ENCODE results near the gene LRRC25.
"Not testable (repeated sequence)": the region's sequence is repeated elsewhere in the genome, so short reads cannot be mapped to it uniquely, and the experiment has no call there.

LRRC25 gene

DNA sequence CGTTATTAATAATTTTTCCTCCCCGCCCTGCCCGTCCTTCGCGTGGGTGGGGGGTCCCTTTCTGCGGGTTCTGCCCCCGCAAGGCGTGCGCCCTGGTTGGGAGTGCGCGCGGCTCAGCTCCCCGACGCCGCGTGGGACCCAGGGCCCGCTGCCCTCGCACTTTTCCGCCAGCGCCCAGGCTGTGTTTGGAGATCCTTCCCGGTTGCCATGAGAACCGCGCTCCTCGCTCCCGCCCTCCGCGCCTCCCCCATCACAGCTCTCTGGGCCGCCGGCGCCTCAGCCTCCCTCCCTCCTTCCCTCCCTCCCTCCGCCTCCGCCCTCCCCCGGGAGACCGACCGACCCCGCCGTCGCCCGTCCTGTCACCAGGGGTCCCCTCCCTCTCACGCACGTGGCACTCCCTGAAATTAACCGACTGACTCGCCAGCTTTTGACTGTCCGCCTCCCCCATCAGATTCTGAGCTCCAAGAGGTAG is 19.4 kb upstream of the LRRC25 start:
- peak; percentile 66 to 95 (median 88) for DNase-seq
- intact Hi-C loops (cut with DNase I) = loop anchor here (10.0 kb wide), 2 partner anchors 72 to 212 kb away; partner anchors contain the start of genes PGPEP1 and RAB3A

- intact Hi-C loops (cut with DNase I) = loop anchor here (10.0 kb wide), 2 partner anchors 71 to 211 kb away; partner anchors contain the start of genes PGPEP1 and RAB3A
Measured at GRCh38 chr19:18415178-18415867, 17.9 kb upstream of the LRRC25 start.

DNA sequence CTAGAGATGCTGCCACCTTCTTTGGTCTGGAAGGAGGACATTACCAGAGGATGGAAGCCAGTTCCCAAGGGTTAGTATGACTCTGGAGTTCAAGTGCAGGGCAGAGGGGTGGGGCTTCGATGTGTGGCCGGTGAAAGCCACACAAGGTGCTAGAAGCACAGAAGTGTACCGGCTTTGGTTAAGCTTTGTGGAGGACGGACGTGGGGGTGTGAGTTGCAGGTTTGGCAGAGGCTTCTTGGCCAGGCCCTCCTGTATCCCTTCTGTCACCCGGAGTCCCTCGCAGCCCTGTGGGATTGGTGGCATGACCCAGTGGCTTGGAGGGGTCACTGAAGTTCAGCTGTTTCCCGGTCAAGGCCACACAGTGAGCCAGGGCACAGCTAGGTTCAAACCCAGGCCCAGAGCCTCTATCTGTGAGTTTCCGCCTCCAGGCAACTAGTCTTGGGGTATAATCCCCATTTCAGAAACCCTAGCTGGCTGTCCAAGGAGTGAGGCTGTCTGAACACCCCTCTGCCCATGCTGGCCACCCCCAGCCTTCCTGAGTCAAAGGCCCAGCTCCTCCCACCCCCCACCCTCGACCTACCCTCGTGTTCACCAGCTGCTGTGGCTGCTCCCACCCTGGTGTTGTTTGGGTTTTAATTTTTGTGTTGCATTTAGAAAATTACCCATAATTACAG is 17.2 kb upstream of the LRRC25 start:
- intact Hi-C loops (cut with DNase I) = loop anchor here (10.0 kb wide), 2 partner anchors 70 to 210 kb away; partner anchors contain the start of genes PGPEP1 and RAB3A
- peak in 1 of 42 donors; percentile 34 for DNase-seq

More at GRCh38 chr19:18415178-18415867, 17.9 kb upstream of the LRRC25 start:
- peak in 5 of 42 donors; percentile 18 to 57 (median 38) for DNase-seq

DNA sequence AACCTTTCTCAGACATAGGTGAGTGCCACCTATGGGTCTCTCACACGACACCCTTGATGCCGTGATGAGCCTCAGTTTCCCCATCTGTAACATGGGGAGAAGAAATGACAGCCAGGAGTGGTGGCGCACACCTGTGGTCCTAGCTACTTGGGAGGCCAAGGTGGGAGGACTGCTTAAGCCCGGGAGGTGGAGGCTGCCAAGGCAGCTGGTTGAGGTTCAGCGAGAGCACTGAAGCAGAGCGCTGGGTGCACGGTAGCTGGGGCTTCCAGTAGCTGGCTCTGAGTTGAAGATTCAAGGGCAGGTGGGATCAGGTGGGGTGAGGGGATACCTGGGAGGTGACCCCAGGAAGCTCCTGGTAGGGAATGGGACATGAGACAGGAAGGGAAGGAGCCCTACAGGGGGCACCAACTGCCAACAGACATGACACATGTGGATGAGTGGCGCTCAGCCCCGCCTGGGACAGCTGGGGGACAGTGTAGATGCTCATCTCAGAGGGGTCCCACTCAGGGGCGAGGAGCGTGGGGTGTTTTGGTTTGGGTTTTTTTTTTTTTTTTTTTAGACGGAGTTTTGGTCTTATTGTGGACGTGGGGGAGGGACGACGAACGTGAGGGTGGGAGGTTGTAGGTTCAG is 15.3 kb upstream of the LRRC25 start:
- DNase-seq = no peak
- intact Hi-C loops (cut with DNase I) = loop anchor here (10.0 kb wide), 2 partner anchors 68 to 208 kb away; partner anchors contain the start of genes PGPEP1 and RAB3A

GRCh38 chr19:18408053-18408476 is 10.6 kb upstream of the LRRC25 start:
- DNase-seq = no peak
- intact Hi-C loops (cut with DNase I) = no loop called here

GRCh38 chr19:18406749-18407148 is 9.3 kb upstream of the LRRC25 start:
- intact Hi-C loops (cut with DNase I) = no loop called here
- no peak for DNase-seq

GRCh38 chr19:18405754-18406153 is 8.3 kb upstream of the LRRC25 start:
- intact Hi-C loops (cut with DNase I); DNase-seq: not testable (repeated sequence)

GRCh38 chr19:18402455-18403248 is 5.2 kb upstream of the LRRC25 start:
- DNase-seq; intact Hi-C loops (cut with DNase I): not testable (repeated sequence)

DNA sequence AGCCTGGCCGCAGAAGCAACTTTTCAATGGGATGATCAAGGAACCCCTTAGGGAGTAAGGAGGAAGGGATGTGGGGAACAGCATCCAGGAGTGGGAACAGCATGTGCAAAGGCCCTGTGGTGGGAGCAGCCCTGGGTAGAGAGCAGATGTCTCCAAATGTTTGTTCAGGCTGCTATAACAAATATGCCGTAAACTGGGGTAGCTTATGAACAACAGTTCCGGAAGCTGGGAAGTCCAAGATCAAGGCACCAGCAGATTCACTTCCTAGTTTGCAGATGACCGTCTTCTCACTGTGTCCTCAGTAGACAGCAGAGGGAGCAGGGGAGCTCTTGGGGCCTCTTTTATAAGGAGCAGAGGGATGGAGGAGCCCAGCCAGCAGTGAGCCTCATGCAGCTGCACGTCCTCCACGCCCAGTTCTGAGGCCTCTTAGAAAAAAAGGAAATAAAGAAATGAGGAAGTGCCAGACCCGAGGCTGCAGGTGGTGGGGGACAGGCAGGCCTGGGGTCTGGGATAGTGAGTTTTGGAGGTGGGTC is 4.2 kb upstream of the LRRC25 start:
- DNase-seq = peak in 13 of 42 donors; percentile 25 to 67 (median 44)
- intact Hi-C loops (cut with DNase I) = no loop called here

GRCh38 chr19:18399008-18399407 is 1.6 kb upstream of the LRRC25 start:
- intact Hi-C loops (cut with DNase I) = no loop called here
- DNase-seq = no peak

DNA sequence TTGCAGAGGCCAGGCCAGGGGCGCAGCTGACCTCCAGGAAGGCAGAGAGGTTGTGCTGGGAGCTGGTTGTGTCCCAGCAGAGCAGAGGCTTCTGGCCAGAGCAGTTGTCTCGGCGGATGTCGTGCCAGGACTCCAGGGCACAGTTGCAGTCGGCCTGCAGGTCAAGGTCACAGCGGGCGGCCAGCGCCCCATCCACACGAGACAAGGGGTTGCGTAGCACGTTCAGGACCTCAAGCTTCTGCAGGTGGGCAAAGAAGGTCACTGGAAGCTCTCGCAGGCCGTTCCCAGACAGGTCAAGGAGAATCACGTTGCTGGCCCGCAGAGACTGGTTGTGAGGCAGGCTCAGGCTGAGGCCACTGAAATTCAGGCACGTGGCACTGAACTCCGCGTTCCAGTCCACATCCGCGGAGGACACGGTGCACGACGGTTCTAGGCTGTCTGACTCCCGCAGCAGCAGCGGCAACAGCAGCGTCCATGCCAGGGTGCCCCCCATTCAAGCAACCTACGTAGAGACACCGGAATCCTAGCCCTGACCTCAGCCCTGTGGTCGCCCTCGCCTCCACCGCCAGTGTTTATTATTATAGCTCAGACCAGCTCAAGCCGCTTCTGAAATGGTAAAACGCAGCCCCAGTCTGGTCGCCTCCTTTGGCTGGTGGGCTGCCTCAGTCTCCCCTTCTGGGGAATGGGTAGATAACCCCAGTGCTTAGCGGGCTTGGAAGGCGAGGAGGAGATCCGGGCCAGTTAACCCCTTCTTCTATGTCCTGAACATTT is 766 bp downstream of the LRRC25 start:
- intact Hi-C loops (cut with DNase I) = no loop called here
- DNase-seq = no peak

DNA sequence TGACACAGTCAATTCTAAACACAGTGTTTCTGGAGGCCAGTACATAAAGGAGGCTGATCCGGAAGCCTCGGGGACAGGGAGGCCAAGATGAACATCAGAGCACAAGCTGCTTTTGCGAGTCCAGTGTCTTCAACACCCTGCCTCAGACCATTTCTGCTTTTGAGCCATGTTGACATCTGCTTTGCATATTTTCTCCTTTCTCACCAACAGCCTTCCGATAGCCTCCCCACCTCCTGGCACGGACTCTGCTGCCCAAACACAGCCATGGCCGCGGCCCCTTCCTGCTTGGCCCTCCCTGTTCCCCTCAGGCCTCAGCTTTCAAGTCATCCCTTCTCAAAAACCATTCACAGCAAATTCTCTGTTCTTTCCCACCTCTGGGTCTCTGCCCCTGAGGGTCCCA is 3.6 kb downstream of the LRRC25 start:
- intact Hi-C loops (cut with DNase I) = no loop called here
- DNase-seq = peak in 10 of 42 donors; percentile 19 to 57 (median 33)

- intact Hi-C loops (cut with DNase I) = no loop called here
- DNase-seq = no peak
Measured at GRCh38 chr19:18392926-18393325, 4.5 kb downstream of the LRRC25 start.

DNA sequence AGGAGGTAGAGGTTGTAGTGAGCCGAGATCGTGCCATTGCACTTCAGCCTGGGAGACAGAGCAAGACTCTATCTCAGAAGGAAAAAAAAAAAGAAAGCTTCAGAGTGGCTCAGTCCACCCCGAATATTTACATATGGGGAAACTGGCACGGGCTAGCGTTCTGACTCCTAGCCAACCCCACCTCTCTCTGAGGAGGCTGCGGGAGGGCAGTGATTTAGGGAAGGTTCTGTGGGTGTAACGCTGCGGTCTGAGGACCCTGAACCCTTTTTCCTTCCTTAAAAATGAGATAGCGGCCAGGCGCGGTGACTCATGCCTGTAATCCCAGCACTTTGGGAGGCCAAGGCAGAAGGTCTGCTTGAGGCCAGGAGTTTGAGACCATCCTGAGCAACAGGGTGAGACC is 5.0 kb downstream of the LRRC25 start:
- intact Hi-C loops (cut with DNase I) = no loop called here
- peak in 14 of 42 donors; percentile 17 to 68 (median 36) for DNase-seq

DNA sequence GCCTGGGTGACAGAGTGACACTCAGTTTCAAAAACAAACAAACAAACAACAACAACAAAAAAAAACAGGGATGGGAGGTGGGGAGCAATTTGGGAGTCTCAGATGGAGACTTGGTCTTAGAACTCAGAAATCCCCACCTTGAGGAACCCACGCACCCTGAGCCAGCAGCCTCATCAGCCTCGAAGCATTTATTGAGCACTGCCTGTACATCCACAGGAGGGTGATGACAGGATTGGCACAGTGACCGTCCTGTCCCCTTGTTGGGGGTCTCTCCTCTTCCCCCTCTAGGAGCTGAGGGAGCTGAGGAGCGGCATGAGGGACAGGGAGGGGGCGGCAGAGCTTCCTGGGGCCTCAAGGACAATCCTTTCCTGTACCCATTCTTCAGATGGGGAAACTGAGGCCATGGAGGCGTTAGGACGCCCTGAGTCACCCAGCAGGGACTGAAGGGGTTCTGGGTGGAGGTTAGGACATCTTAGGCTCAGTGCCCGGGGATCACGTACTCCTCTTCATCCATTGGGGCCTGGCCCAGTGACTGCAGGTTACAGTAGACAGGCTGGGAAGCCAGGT is 5.8 kb downstream of the LRRC25 start:
- intact Hi-C loops (cut with DNase I) = no loop called here
- no peak for DNase-seq

GRCh38 chr19:18390065-18390907 is 7.1 kb downstream of the LRRC25 start:
- intact Hi-C loops (cut with DNase I) = no loop called here
- no peak for DNase-seq

GRCh38 chr19:18389726-18390064 is 7.7 kb downstream of the LRRC25 start:
- intact Hi-C loops (cut with DNase I) = no loop called here
- no peak for DNase-seq
